Nucleus accumbens (tissue), 56 donors: Measurements from ENCODE around the gene FAM169A.
"Not testable (repeated sequence)": the region's sequence is repeated elsewhere in the genome, so short reads cannot be mapped to it uniquely, and the experiment has no call there.

Source experiments
- DNase-seq, 56 donors: peaks; one replicate each; lab custom pipeline; 2025; lab: John Stamatoyannopoulos, UW

Gene FAM169A, protein sequence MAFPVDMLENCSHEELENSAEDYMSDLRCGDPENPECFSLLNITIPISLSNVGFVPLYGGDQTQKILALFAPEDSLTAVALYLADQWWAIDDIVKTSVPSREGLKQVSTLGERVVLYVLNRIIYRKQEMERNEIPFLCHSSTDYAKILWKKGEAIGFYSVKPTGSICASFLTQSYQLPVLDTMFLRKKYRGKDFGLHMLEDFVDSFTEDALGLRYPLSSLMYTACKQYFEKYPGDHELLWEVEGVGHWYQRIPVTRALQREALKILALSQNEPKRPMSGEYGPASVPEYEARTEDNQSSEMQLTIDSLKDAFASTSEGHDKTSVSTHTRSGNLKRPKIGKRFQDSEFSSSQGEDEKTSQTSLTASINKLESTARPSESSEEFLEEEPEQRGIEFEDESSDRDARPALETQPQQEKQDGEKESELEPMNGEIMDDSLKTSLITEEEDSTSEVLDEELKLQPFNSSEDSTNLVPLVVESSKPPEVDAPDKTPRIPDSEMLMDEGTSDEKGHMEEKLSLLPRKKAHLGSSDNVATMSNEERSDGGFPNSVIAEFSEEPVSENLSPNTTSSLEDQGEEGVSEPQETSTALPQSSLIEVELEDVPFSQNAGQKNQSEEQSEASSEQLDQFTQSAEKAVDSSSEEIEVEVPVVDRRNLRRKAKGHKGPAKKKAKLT

DNA sequence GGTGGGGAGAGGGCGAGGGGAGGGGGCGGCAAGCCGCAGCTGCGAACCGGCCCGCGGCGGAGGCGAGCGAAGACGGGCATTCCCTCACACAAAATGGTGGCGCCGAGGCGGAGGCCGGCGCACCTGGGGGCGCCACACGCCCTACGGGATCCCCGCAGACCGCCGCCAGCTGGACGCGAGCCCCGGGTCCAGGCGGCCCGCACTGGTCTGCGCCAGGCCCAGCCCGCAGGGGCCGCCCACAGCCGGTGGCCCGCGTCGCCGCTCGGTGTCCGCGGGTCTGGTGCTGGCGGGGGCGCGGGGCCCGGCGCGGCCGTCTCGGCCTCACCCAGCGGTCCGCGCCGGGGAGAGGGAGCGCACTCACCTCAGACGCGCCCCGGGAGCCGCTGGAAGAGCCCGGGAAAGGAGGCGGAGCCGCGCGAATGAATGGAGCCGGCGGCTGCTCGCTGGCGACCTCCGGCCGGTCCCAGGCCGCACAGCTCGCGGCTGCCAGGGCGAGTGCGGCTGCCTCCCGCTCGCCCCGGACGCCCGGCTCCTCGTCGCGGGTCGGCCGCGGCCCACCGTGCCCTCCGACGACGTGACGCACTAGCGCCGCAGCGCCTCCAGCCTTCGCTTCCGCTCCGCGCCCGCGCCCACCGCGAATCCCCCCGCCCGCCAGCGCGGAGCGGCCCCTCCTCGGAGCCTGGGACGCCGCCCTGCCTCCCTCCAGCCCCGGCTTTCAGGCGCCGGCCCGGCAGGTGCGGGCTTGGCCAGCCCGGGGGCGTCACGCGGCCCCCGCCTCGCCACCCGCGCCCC is at the start of gene FAM169A:
Gene FAM169A (minus strand): TSS at position 584 of the 792 bp plus-strand sequence. CDS start 24,711 bp downstream, outside the sequence.
- DNase-seq, result peak in 41 of 56 donors; percentile 12 to 77 (median 53)

DNA sequence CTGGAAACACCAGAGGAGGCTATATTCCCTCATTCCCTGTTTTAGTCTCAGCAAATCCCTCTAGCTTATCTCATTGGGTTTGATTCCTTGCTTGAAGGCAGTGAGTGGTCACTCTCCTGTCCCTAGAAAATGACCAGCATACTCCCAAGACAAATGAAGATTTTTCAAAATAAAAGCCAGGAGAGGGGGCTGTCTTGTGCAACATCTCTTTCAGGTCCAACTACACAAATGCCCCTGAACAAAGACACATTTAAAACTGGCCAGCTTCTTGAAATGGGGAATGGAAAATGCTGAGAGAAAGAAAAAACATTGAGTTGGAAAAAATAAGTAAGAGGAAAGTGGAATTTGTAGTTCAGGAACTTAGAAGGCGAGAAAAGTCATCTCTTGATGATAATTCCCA is 49.3 kb upstream of the FAM169A start:
- no peak for DNase-seq

- DNase-seq, result not testable (repeated sequence)
These were observed 45.2 kb upstream of the FAM169A start for GRCh38 chr5:74911421-74911820.

GRCh38 chr5:74909888-74910287 is 43.7 kb upstream of the FAM169A start:
- DNase-seq, result not testable (repeated sequence)

GRCh38 chr5:74908237-74908636 is 42.0 kb upstream of the FAM169A start:
- DNase-seq, result not testable (repeated sequence)

DNA sequence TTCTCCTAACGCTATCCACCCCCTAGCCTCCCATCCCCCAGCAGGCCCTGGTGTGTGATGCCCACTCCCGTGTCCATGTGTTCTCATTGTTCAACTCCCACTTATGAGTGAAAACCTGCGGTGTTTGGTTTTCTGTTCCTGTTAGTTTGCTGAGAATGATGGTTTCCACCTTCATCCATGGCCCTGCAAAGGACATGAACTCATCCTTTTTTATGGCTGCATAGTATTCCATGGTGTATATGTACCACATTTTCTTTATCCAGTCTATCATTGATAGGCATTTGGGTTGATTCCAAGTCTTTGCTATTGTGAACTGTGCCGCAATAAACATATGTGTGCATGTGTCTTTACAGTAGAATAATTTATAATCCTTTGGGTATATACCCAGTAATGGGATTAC is 38.5 kb upstream of the FAM169A start:
- DNase-seq, result not testable (repeated sequence)

- peak in 15 of 56 donors; percentile 0 to 47 (median 3) for DNase-seq
These were observed 37.1 kb upstream of the FAM169A start for GRCh38 chr5:74903165-74903787.

- no peak for DNase-seq
These were observed 30.9 kb upstream of the FAM169A start for GRCh38 chr5:74897049-74897448.

GRCh38 chr5:74895906-74896305 is 29.7 kb upstream of the FAM169A start:
- DNase-seq, result peak in 35 of 56 donors; percentile 2 to 88 (median 32)

DNA sequence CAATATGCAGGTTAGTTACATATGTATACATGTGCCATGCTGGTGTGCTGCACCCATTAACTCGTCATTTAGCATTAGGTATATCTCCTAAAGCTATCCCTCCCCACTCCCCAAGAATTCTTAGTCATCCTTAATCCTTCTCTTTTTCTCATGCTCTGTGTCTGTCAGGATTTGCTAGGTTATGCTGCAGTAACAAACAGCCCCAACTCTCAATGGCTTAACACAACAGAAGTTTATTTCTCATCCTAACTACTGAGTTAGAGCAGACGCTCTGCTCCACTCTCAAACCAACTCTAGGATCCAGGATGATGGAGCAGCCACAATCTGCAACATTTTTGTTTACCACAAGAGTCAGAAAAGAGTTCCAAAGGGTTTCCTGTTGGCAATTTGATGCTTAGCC is 28.2 kb upstream of the FAM169A start:
- no peak for DNase-seq

DNA sequence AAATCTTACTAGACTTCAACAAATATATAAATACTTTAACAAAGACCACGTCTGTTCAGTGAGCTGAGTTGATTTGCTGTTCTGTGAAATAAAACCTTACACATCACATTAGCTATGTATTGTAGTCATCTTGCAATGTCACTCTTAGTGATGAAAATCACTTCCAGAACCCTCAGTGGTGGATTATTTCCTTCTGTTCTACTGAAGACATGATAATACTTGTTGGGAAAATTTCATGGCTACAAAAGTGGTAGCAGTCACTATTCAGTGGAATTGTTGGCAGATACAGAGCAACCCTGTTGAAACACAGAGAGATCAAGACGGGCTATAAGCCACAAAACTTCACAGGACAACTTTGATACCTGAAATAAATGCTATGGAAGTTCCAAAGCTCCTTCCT is 26.7 kb upstream of the FAM169A start:
- no peak for DNase-seq

GRCh38 chr5:74889523-74890105 is 23.4 kb upstream of the FAM169A start:
- DNase-seq, result no peak

GRCh38 chr5:74888117-74888516 is 21.9 kb upstream of the FAM169A start:
- no peak for DNase-seq

GRCh38 chr5:74885170-74885569 is 19.0 kb upstream of the FAM169A start:
- DNase-seq, result no peak

DNA sequence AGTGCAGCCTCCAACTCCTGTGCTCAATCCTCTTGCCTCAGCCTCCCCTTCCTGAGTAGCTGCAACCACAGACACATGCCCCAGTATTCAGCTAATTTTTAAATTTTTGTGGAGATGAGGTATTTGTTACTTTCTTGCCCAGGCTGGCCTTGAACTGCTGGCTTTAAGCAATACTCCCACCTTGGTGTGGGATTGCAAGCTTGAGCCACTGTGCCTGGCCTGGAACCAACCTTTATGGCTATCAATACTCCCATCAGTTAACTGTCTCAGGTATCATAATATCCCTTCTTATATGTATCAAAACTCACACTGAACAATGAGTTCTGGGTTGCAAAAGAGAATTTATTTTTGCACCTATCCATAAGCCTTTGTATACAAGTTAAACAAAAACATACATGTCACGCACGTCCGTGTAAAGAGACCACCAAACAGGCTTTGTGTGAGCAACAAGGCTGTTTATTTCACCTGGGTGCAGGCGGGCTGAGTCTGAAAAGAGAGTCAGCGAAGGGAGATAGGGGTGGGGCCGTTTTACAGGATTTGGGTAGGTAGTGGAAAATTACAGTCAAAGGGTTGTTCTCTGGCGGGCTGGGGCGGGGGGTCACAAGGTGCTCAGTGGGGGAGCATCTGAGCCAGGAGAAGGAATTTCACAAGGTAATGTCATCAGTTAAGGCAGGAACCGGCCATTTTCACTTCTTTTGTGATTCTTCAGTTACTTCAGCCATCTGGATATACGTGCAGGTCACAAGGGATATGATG is 16.4 kb upstream of the FAM169A start:
- DNase-seq, result not testable (repeated sequence)

- peak in 18 of 56 donors; percentile 5 to 43 (median 14) for DNase-seq
These were observed 11.6 kb upstream of the FAM169A start for GRCh38 chr5:74877624-74878304.

DNA sequence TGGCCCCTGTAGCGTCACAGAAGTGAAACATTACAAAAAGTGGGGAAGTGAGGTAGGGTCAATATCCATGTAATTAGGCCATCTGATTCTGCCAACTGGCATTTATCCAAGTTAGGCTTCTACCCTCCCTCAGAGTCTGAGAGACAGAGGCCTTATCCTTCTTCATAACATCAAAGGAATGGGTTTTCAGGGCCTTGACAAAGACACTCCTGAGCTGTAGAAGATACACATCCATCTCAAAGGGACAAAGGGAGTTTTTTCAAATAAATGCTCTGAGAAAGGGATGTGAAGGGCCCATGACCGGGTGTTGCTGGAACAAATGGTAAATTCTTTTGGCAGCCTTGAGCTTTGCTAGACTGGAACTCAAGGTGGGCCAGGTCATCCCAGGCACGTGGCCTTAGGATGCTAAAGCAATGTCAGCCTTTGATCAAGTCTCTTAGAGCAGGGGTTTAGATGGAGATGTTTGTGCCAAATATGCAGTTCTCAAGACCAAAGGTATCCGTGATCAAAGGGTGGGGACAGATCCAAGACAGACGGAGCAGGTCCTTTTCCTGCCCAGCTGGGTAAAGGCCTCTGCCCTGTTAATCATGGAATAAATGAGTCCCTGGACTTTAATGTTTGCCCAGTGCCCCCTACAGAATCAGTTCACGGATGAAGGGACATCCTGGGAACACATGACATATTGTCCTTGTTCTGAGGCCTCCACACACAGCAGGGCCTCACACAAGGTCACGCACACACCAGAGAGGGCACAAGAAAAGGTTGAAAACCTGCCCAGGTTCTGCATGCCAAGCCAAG is 10.0 kb upstream of the FAM169A start:
- no peak for DNase-seq
